ENCODE data around the gene BAMBI.
A peak's percentile ranks its signal among the peaks of the same experiment; 100 is the strongest.
"Not testable (repeated sequence)": the region's sequence is repeated elsewhere in the genome, so short reads cannot be mapped to it uniquely, and the experiment has no call there.

The BAMBI gene

GRCh38 chr10:28676968-28677887, at the start of gene BAMBI:
BAMBI (plus strand) TSS chr10:28677521; CDS start chr10:28677898, 377 bp downstream.
- DNase-seq (ENCODE audit: low read depth in 2 of 2, low spot score in 1 of 2): peak; percentile 60 to 77

- DNase-seq (ENCODE audit: low read depth in 2 of 2, low spot score in 1 of 2): peak; percentile 20 to 41
Observed at GRCh38 chr10:28628184-28628893, 49.0 kb upstream of the BAMBI start.

- no peak for DNase-seq (ENCODE audit: low read depth in 2 of 2, low spot score in 1 of 2)
Observed at GRCh38 chr10:28631896-28632583, 45.3 kb upstream of the BAMBI start.

GRCh38 chr10:28632584-28632945, 44.8 kb upstream of the BAMBI start:
- no peak for DNase-seq (ENCODE audit: low read depth in 2 of 2, low spot score in 1 of 2)

- no peak for DNase-seq (ENCODE audit: low read depth in 2 of 2, low spot score in 1 of 2)
Observed at GRCh38 chr10:28633750-28634149, 43.6 kb upstream of the BAMBI start.

- no peak for DNase-seq (ENCODE audit: low read depth in 2 of 2, low spot score in 1 of 2)
Observed at GRCh38 chr10:28637346-28637745, 40.0 kb upstream of the BAMBI start.

- DNase-seq (ENCODE audit: low read depth in 2 of 2, low spot score in 1 of 2): no peak
Observed at GRCh38 chr10:28638392-28638791, 38.9 kb upstream of the BAMBI start.

- no peak for DNase-seq (ENCODE audit: low read depth in 2 of 2, low spot score in 1 of 2)
Observed at GRCh38 chr10:28640551-28640950, 36.8 kb upstream of the BAMBI start.

- DNase-seq (ENCODE audit: low read depth in 2 of 2, low spot score in 1 of 2): no peak
Observed at GRCh38 chr10:28644647-28645046, 32.7 kb upstream of the BAMBI start.

GRCh38 chr10:28652106-28652505, 25.2 kb upstream of the BAMBI start:
- DNase-seq (ENCODE audit: low read depth in 2 of 2, low spot score in 1 of 2): no peak

- no peak for DNase-seq (ENCODE audit: low read depth in 2 of 2, low spot score in 1 of 2)
Observed at GRCh38 chr10:28652703-28653102, 24.6 kb upstream of the BAMBI start.

- not testable (repeated sequence) for DNase-seq (ENCODE audit: low read depth in 2 of 2, low spot score in 1 of 2)
Observed at GRCh38 chr10:28658824-28659223, 18.5 kb upstream of the BAMBI start.

GRCh38 chr10:28661035-28661434, 16.3 kb upstream of the BAMBI start:
- DNase-seq (ENCODE audit: low read depth in 2 of 2, low spot score in 1 of 2): no peak

GRCh38 chr10:28663576-28664368, 13.5 kb upstream of the BAMBI start:
- peak in 1 of 2 donors; percentile 14 for DNase-seq (ENCODE audit: low read depth in 2 of 2, low spot score in 1 of 2)

- DNase-seq (ENCODE audit: low read depth in 2 of 2, low spot score in 1 of 2): no peak
Observed at GRCh38 chr10:28664369-28664740, 13.0 kb upstream of the BAMBI start.

GRCh38 chr10:28666751-28667467, 10.4 kb upstream of the BAMBI start:
- DNase-seq (ENCODE audit: low read depth in 2 of 2, low spot score in 1 of 2): no peak

- no peak for DNase-seq (ENCODE audit: low read depth in 2 of 2, low spot score in 1 of 2)
Observed at GRCh38 chr10:28668363-28669226, 8.7 kb upstream of the BAMBI start.

- DNase-seq (ENCODE audit: low read depth in 2 of 2, low spot score in 1 of 2): no peak
Observed at GRCh38 chr10:28669227-28670173, 7.8 kb upstream of the BAMBI start.
